Tibial nerve (tissue), 4 donors: ENCODE measurements around the gene ATP11A. TPM values are rescaled to one million over a fixed set of nuclear protein-coding genes. Genes with fewer than 3 reads are reported as not detected.

Experiments
- DNase-seq, 2 donors: peaks; one replicate each; pipeline ENCODE4 v3.0.0-alpha.2; 2019; ENCODE audit warnings: low spot score in 2 of 2
- H3K27ac ChIP-seq, 4 donors: fragments of 200-600 bp; sonication (generic) in 3 of 4; one replicate each; pipeline ENCODE4 v1.5.1; 2017 to 2019; ENCODE audit warnings: mild to moderate bottlenecking in 1 of 4
- H3K27me3 ChIP-seq, 2 donors: fragments of 200-600 bp; sonication (generic) in 1 of 2; one replicate each; pipeline versions ENCODE4 v1.5.1 to v1.6.0; 2017 to 2019
- H3K36me3 ChIP-seq, 3 donors: fragments of 200-600 bp; sonication (generic); one replicate each; pipeline ENCODE4 v1.5.1; 2018 to 2019
- H3K4me1 ChIP-seq, 4 donors: fragments of 200-600 bp; sonication (generic) in 3 of 4; one replicate each; pipeline ENCODE4 v1.5.1; 2017 to 2019
- H3K4me3 ChIP-seq, 4 donors: fragments of 200-600 bp; sonication (generic) in 3 of 4; one replicate each; pipeline ENCODE4 v1.5.1; 2017 to 2019; ENCODE audit warnings: mild to moderate bottlenecking in 1 of 4, moderate library complexity in 1 of 4
- H3K9me3 ChIP-seq, 4 donors: fragments of 200-600 bp; sonication (generic) in 3 of 4; one replicate each; pipeline ENCODE4 v1.5.1; 2017 to 2019
- CTCF ChIP-seq, 5 experiments: fragments of 200-600 bp in 3 of 5; fragments of 450-650 bp in 2 of 5; sonication (generic) in 3 of 5; IDR thresholded peaks; one replicate each; pipeline ENCODE4 v1.5.1; 2016 to 2019; ENCODE audit warnings: antibody characterized with exemption in 5 of 5, mild to moderate bottlenecking in 3 of 5, moderate library complexity in 2 of 5
- EP300 ChIP-seq, 2 donors: sonication (generic); formaldehyde crosslinking; IDR thresholded peaks; one replicate each; pipeline ENCODE4 v1.6.1; 2017; ENCODE audit warnings: antibody characterized with exemption in 2 of 2, mild to moderate bottlenecking in 1 of 2
- POLR2A ChIP-seq, 2 donors: fragments of 450-650 bp; IDR thresholded peaks; one replicate each; pipeline ENCODE4 v1.6.1; 2017; ENCODE audit warnings: antibody characterized with exemption in 2 of 2, mild to moderate bottlenecking in 2 of 2, moderate library complexity in 2 of 2
- WGBS, 2 donors: methylation state at CpG; one replicate each; pipeline ENCODE4 v1.1.5; 2018; 5-methylcytosine and 5-hydroxymethylcytosine counted together
- total RNA-seq, 4 donors: library from RNA; depleted of rRNA; stranded (reverse); fragments of >200 nt; gene quantifications; one replicate each; pipeline ENCODE4 v1.1.0, GENCODE V29; 2016

The ATP11A gene
- total RNA-seq, 4 donors from 2014 or later, result 24.7 to 61.5 (median 35.0) TPM

- TF ChIP-seq EP300 (IDR thresholded peaks at IDR 0.05), result no peak
- no peak for TF ChIP-seq CTCF (IDR thresholded peaks at IDR 0.05)
- no peak for TF ChIP-seq POLR2A (IDR thresholded peaks at IDR 0.05)
- no peak overlapping the region for H3K27ac ChIP-seq
- no peak overlapping the region for H3K4me3 ChIP-seq
- WGBS, 2 donors, result 95 to 98% methylated on average over 17 of the region's 17 CpGs
- H3K9me3 ChIP-seq, result no peaks in the 10 kb centered on the region
- H3K36me3 ChIP-seq, result peaks cover 0 to 8% (median 0%) of the 10 kb centered on the region in 3 donors
- DNase-seq, result no peak
- no peaks in the 10 kb centered on the region for H3K27me3 ChIP-seq
- peaks cover 0 to 23% (median under 1%) of the 10 kb centered on the region in 4 donors for H3K4me1 ChIP-seq
Observed at GRCh38 chr13:112720251-112720650, 30.4 kb downstream of the ATP11A start.

GRCh38 chr13:112720814-112721197, 31.0 kb downstream of the ATP11A start:
- Histone ChIP-seq H3K9me3 (no peaks in the 10 kb centered on the region), H3K27ac (peak overlapping the region in 2 of 4 donors; percentile 6 to 61), H3K4me1 (peaks cover 0 to 29% (median 4%) of the 10 kb centered on the region in 4 donors), H3K36me3 (peaks cover 0 to 8% (median 0%) of the 10 kb centered on the region in 3 donors), H3K4me3 (no peak overlapping the region), H3K27me3 (no peaks in the 10 kb centered on the region)
- 92 to 95% methylated on average over 10 of the region's 10 CpGs for WGBS, 2 donors
- TF ChIP-seq POLR2A (IDR thresholded peaks at IDR 0.05) (no peak), EP300 (IDR thresholded peaks at IDR 0.05) (no peak), CTCF (IDR thresholded peaks at IDR 0.05) (no peak)
- no peak for DNase-seq

- Histone ChIP-seq H3K9me3 (no peaks in the 10 kb centered on the region), H3K27ac (peak overlapping the region in 2 of 4 donors; percentile 61), H3K36me3 (peaks cover 0 to 8% (median 0%) of the 10 kb centered on the region in 3 donors), H3K27me3 (no peaks in the 10 kb centered on the region), H3K4me1 (peaks cover 0 to 35% (median 4%) of the 10 kb centered on the region in 4 donors), H3K4me3 (no peak overlapping the region)
- WGBS, 2 donors, result 67 to 68% methylated on average over 26 of the region's 26 CpGs
- no peak for DNase-seq
- TF ChIP-seq EP300 (IDR thresholded peaks at IDR 0.05), result no peak
- TF ChIP-seq POLR2A (IDR thresholded peaks at IDR 0.05), result no peak
- TF ChIP-seq CTCF (IDR thresholded peaks at IDR 0.05), result no peak
Observed at GRCh38 chr13:112721198-112722104, 31.6 kb downstream of the ATP11A start.

GRCh38 chr13:112722433-112723263, 32.8 kb downstream of the ATP11A start:
- Histone ChIP-seq H3K27ac (peak overlapping the region in 2 of 4 donors; percentile 60 to 61), H3K4me1 (peaks cover 0 to 35% (median 4%) of the 10 kb centered on the region in 4 donors), H3K36me3 (peaks cover 0 to 8% (median 0%) of the 10 kb centered on the region in 3 donors), H3K27me3 (no peaks in the 10 kb centered on the region), H3K4me3 (no peak overlapping the region), H3K9me3 (no peaks in the 10 kb centered on the region)
- no peak for DNase-seq
- TF ChIP-seq CTCF (IDR thresholded peaks at IDR 0.05), result no peak
- no peak for TF ChIP-seq EP300 (IDR thresholded peaks at IDR 0.05)
- no peak for TF ChIP-seq POLR2A (IDR thresholded peaks at IDR 0.05)
- 62 to 64% methylated on average over 19 of the region's 19 CpGs for WGBS, 2 donors
